K562 (cell line): Measurements from ENCODE around the gene SELENOM. TPM values are rescaled to one million over a fixed set of nuclear protein-coding genes. Genes with fewer than 3 reads are reported as not detected.

Experiments
- ATAC-seq: fragments of 200-7000 bp; cut with Tn5 transposase; 3 replicates; pipeline ENCODE4 v1.9.1; 2020; ENCODE audit warnings: moderate library complexity
- BruUV-seq: library from RNA; stranded (reverse); fragments of 400-500 nt; replicated peaks from 2 replicates; lab custom pipeline; 2021; lab: Mats Ljungman, UMichigan
- CTCF ChIA-PET: fragments of 300-600 bp; formaldehyde crosslinking; extraction: SDS; loops from one replicate; lab custom pipeline; 2021; ENCODE audit warnings: low intra/inter-chr PET ratio; lab: Yijun Ruan, JAX
- POLR2A ChIA-PET: fragments of 300-600, 350-650 bp; sonication (Branson Sonifier 250); formaldehyde crosslinking; extraction: SDS; loops from one replicate; lab custom pipeline; 2021; ENCODE audit warnings: antibody characterized with exemption, inconsistent platforms; lab: Yijun Ruan, JAX
- DNase-seq, 4 experiments: peaks; one replicate each; pipeline versions ENCODE4 v3.0.0 to v3.0.0-alpha.2; 2011 to 2018; ENCODE audit warnings: low spot score in 3 of 4, mixed read lengths in 3 of 4; ENCODE audit errors: extremely low read depth in 1 of 4
- FAIRE-seq: peaks from 2 replicates; lab custom pipeline; 2011; peaks lifted over from hg19 to GRCh38; lab: Jason Lieb, UNC
- H2AFZ ChIP-seq: 2 replicates; pipeline ENCODE4 v1.6.0; 2011; ENCODE audit warnings: low read depth, low read length, control low read depth, inconsistent platforms
- H3K27ac ChIP-seq: fragments of 200-600 bp; 3 replicates; pipeline ENCODE4 v1.8.0; 2011; ENCODE audit warnings: low read depth, mild to moderate bottlenecking, control low read depth, inconsistent platforms, low read length, moderate library complexity, mixed read lengths; ENCODE audit errors: extremely low read depth
- H3K27me3 ChIP-seq, 2 experiments: fragments of 300-600 bp in 1 of 2; 2 replicates in 1 of 2; 3 replicates in 1 of 2; pipeline versions ENCODE4 v1.6.0 to v1.8.0; 2011; ENCODE audit warnings: inconsistent platforms in 2 of 2, low read length in 2 of 2, mild to moderate bottlenecking in 1 of 2, mixed read lengths in 1 of 2, moderate library complexity in 1 of 2; ENCODE audit not compliant: control insufficient read depth in 2 of 2, insufficient read depth in 2 of 2
- H3K36me3 ChIP-seq: fragments of 300-600 bp; 3 replicates; pipeline ENCODE4 v1.8.0; 2011; ENCODE audit warnings: mild to moderate bottlenecking, low read length, inconsistent platforms; ENCODE audit not compliant: control insufficient read depth, insufficient read depth
- H3K4me1 ChIP-seq, 2 experiments: fragments of 200-600 bp in 1 of 2; replicated peaks in 1 of 2; 2 replicates in 1 of 2; 3 replicates in 1 of 2; pipeline versions ENCODE4 v1.5.1 to v1.8.0; 2011; ENCODE audit warnings: inconsistent platforms in 2 of 2, low read length in 2 of 2, mild to moderate bottlenecking in 1 of 2, mixed read lengths in 1 of 2, moderate library complexity in 1 of 2; ENCODE audit not compliant: control insufficient read depth in 2 of 2, insufficient read depth in 2 of 2
- H3K4me2 ChIP-seq: 2 replicates; pipeline ENCODE4 v1.6.1; 2011; ENCODE audit warnings: low read length, control low read depth, inconsistent platforms, mixed read lengths; ENCODE audit not compliant: insufficient read depth
- H3K4me3 ChIP-seq: fragments of 200-600 bp; sonication (generic), shearing (Covaris generic); 2 replicates; pipeline ENCODE4 v1.5.1; 2016; ENCODE audit warnings: control low read depth, inconsistent platforms
- H3K79me2 ChIP-seq: fragments of 200-600 bp; 3 replicates; pipeline ENCODE4 v1.8.0; 2011; ENCODE audit warnings: low read length, inconsistent platforms; ENCODE audit not compliant: control insufficient read depth, insufficient read depth
- H3K9ac ChIP-seq, 2 experiments: 2 replicates each; pipeline versions ENCODE4 v1.6.0 to v1.6.1; 2011; ENCODE audit warnings: low read depth in 2 of 2, low read length in 2 of 2, control low read depth in 1 of 2, inconsistent platforms in 1 of 2, mild to moderate bottlenecking in 1 of 2, mixed read lengths in 1 of 2; ENCODE audit not compliant: insufficient read depth in 1 of 2
- H3K9me1 ChIP-seq: one replicate; pipeline ENCODE4 v1.6.0; 2011; ENCODE audit warnings: inconsistent platforms, mild to moderate bottlenecking, low read length, moderate library complexity; ENCODE audit not compliant: control insufficient read depth, insufficient read depth
- H3K9me3 ChIP-seq: replicated peaks from 2 replicates; pipeline ENCODE4 v1.5.1; 2011; ENCODE audit warnings: low read depth, low read length, inconsistent platforms; ENCODE audit not compliant: control insufficient read depth, insufficient read depth
- H4K20me1 ChIP-seq: replicated peaks from 2 replicates; pipeline ENCODE4 v1.6.1; 2011; ENCODE audit warnings: low read length, inconsistent platforms, mixed read lengths; ENCODE audit not compliant: control insufficient read depth, insufficient read depth
- ATF6 ChIP-seq: sonication (generic); formaldehyde crosslinking; IDR thresholded peaks from 2 replicates; pipeline ENCODE4 v1.4.0; 2020; ENCODE audit warnings: mild to moderate bottlenecking, missing genetic modification reagents
- CBX2 ChIP-seq: fragments of 200-600 bp; sonication (generic); IDR thresholded peaks from one replicate; pipeline ENCODE4 v1.6.1; 2012; ENCODE audit warnings: mild to moderate bottlenecking, low read length, inconsistent platforms; ENCODE audit not compliant: insufficient read depth, poor library complexity, severe bottlenecking
- KLF1 ChIP-seq: fragments of 450-650 bp; IDR thresholded peaks from 2 replicates; pipeline ENCODE4 v1.6.1; 2016; ENCODE audit warnings: missing genetic modification characterization, missing compliant biosample characterization
- NELFE ChIP-seq: IDR thresholded peaks from 2 replicates; pipeline ENCODE4 v1.6.1; 2011; ENCODE audit warnings: mild to moderate bottlenecking; ENCODE audit not compliant: insufficient read depth, insufficient read length
- RNF219 ChIP-seq: fragments of 250-450 bp; sonication (Bioruptor Pico); IDR thresholded peaks from 2 replicates; pipeline ENCODE4 v1.5.0; 2022; ENCODE audit warnings: mild to moderate bottlenecking
- SRSF3 ChIP-seq: fragments of 200-400 bp; formaldehyde crosslinking; IDR thresholded peaks from 2 replicates; pipeline ENCODE4 v1.6.1; 2016; ENCODE audit warnings: mild to moderate bottlenecking, low read length, moderate library complexity; ENCODE audit not compliant: insufficient read depth
- TBP ChIP-seq: optimal IDR thresholded peaks from 2 replicates; pipeline ENCODE3; 2011; ENCODE audit warnings: low read depth, low read length, improper control_type of control experiment
- USF2 ChIP-seq: sonication (generic); formaldehyde crosslinking; IDR thresholded peaks from 2 replicates; pipeline ENCODE4 v1.5.0; 2020; ENCODE audit warnings: missing genetic modification reagents
- WGBS: fragments of 100-300 bp; shearing (Covaris generic); methylation state at CpG from one replicate; pipeline ENCODE4 v1.1.6; 2016; ENCODE audit warnings: low coverage, mixed read lengths; ENCODE audit not compliant: insufficient coverage; ENCODE audit errors: missing lambda C conversion rate; 5-methylcytosine and 5-hydroxymethylcytosine counted together
- in situ Hi-C: fragments of 300-500 bp; cut with MboI; formaldehyde crosslinking; loops from 4 replicates; pipeline ENCODE4 v1.15.0; 2018; ENCODE audit warnings: inconsistent platforms, mixed read lengths
- intact Hi-C: fragments of 100-400 bp; cut with micrococcal nuclease; formaldehyde crosslinking; loops from 2 replicates; pipeline ENCODE4 v1.14.2; 2022
- polyA plus RNA-seq, 8 experiments: library from polyadenylated mRNA; depleted of rRNA in 4 of 8; stranded (reverse) in 5 of 8; unstranded in 3 of 8; fragments of >200 nt; fragmentation: Nextera tagmentation in 2 of 8; fragmentation: Illumina TruSeq in 1 of 8; extraction: Ambion mirVana in 2 of 8; extraction: Trizol in 1 of 8; gene quantifications; 2 replicates each; pipeline versions ENCODE4 v1.2.1 to v1.2.3, GENCODE V29; 2011 to 2014; ENCODE audit warnings: inconsistent platforms in 1 of 8, missing spikeins in 1 of 8
- total RNA-seq, 7 experiments: library from RNA; depleted of rRNA in 6 of 7; stranded (reverse); fragments of >200 nt in 6 of 7; fragmentation: Illumina TruSeq in 2 of 7; extraction: Trizol in 2 of 7; gene quantifications; 2 replicates each; pipeline versions ENCODE4 v1.2.1 to v1.2.3, GENCODE V29; 2011 to 2021; ENCODE audit warnings: low replicate concordance in 1 of 7
- TF ChIP-seq, protein P1 (sequence below): fragments of 250-450 bp; sonication (Bioruptor Pico); IDR thresholded peaks from 2 replicates; pipeline ENCODE4 v1.8.0; 2021; ENCODE audit warnings: mild to moderate bottlenecking, moderate library complexity
- TF ChIP-seq, protein P2 (sequence below): fragments of 250-450 bp; sonication (Bioruptor Pico); IDR thresholded peaks from 2 replicates; pipeline ENCODE4 v1.4.0; 2020; ENCODE audit warnings: mild to moderate bottlenecking, moderate library complexity, borderline replicate concordance

The SELENOM gene
- total and polyA plus RNA-seq, 9 of the 15 experiments (the other 6 are each of a cell fraction or from before 2014, with no cell fraction given): 1.2 to 10.6 (median 3.7) TPM

DNA sequence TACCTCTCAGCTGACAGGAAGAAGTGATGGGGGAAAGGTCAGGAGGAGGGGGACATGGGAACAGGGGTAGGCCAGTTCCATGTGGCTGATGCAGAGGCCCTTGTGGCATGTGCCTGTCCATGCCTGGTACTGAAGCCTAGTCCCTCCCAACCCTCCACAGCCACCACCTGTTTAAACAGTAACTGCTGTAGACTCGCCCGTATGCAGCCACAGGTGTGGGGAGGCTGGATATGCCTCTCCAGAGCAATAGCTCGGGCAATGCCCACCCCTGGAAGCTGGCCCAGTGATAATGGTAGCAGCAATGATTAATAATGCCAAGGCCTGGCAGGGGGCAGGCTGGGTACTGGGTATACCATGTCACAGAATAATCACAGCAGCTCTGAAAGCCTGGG, 24.0 kb downstream of the SELENOM start:
- Histone ChIP-seq H3K9me3 (no peaks in the 10 kb centered on the region), H3K9ac (peak overlapping the region; percentile 92 to 98), H3K4me2 (peak overlapping the region; percentile 93), H3K9me1 (peaks cover 5% of the 10 kb centered on the region), H3K36me3 (peaks cover 8% of the 10 kb centered on the region; the same call in 2 of the 3 replicates), H3K79me2 (peaks cover 22% of the 10 kb centered on the region), H3K4me3 (peak overlapping the region; percentile 66; the same call in 1 of the 2 replicates), H3K4me1 (peaks cover 36 to 66% of the 10 kb centered on the region in 2 experiments), H3K27me3 (no peaks in the 10 kb centered on the region), H3K27ac (no peak overlapping the region), H4K20me1 (no peaks in the 10 kb centered on the region), H2AFZ (no peak overlapping the region)
- ChIA-PET POLR2A (interaction anchor here (0.6 to 2.9 kb wide), 8 partner anchors 12 to 138 kb away, joined by 3 to 18 read pairs (median 4); partner anchors contain the start of genes MORC2 and TUG1), CTCF (interaction anchor here (1.2 kb wide), 1 partner anchor 135 kb away, joined by 5 read pairs; no protein-coding TSS in a partner anchor)
- DNase-seq (no peak), FAIRE-seq (no peak), ATAC-seq (no peak)
- in situ Hi-C loops: loop anchor here (10.0 kb wide), 1 partner anchor 319 kb away; no protein-coding TSS in a partner anchor
- intact Hi-C loops: no loop called here
- no TSS peak for BruUV-seq
- WGBS: 100% methylated on average over 1 of the region's 3 CpGs
- TF ChIP-seq NELFE (no peak), KLF1 (tag) (no peak), SRSF3 (no peak), ATF6 (CRISPR knock-in tag) (no peak), USF2 (no peak), RNF219 (no peak), CBX2 (no peak), TBP (no peak)
- TF ChIP-seq, protein P1, sequence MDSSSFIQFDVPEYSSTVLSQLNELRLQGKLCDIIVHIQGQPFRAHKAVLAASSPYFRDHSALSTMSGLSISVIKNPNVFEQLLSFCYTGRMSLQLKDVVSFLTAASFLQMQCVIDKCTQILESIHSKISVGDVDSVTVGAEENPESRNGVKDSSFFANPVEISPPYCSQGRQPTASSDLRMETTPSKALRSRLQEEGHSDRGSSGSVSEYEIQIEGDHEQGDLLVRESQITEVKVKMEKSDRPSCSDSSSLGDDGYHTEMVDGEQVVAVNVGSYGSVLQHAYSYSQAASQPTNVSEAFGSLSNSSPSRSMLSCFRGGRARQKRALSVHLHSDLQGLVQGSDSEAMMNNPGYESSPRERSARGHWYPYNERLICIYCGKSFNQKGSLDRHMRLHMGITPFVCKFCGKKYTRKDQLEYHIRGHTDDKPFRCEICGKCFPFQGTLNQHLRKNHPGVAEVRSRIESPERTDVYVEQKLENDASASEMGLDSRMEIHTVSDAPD (CRISPR knock-in tag): no peak
- TF ChIP-seq, protein P2, sequence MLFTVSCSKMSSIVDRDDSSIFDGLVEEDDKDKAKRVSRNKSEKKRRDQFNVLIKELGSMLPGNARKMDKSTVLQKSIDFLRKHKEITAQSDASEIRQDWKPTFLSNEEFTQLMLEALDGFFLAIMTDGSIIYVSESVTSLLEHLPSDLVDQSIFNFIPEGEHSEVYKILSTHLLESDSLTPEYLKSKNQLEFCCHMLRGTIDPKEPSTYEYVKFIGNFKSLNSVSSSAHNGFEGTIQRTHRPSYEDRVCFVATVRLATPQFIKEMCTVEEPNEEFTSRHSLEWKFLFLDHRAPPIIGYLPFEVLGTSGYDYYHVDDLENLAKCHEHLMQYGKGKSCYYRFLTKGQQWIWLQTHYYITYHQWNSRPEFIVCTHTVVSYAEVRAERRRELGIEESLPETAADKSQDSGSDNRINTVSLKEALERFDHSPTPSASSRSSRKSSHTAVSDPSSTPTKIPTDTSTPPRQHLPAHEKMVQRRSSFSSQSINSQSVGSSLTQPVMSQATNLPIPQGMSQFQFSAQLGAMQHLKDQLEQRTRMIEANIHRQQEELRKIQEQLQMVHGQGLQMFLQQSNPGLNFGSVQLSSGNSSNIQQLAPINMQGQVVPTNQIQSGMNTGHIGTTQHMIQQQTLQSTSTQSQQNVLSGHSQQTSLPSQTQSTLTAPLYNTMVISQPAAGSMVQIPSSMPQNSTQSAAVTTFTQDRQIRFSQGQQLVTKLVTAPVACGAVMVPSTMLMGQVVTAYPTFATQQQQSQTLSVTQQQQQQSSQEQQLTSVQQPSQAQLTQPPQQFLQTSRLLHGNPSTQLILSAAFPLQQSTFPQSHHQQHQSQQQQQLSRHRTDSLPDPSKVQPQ (CRISPR knock-in tag): no peak
